DOHH2 (cell line): ENCODE results near the gene MRPL33.

Experiments used
- EZH2phosphoT487 ChIP-seq: fragments of 200-600 bp; sonication (generic); IDR thresholded peaks from 2 replicates; pipeline ENCODE4 v1.6.1; 2017; ENCODE audit warnings: borderline replicate concordance, mild to moderate bottlenecking, antibody characterized with exemption, low read length, moderate library complexity, mixed read lengths
- TF ChIP-seq, protein P1 (sequence below): fragments of 200-600 bp; sonication (generic); IDR thresholded peaks from one replicate; pipeline ENCODE4 v1.5.1; 2014; ENCODE audit warnings: antibody characterized with exemption, mild to moderate bottlenecking, low read depth, low read length; ENCODE audit not compliant: poor library complexity, severe bottlenecking

DNA sequence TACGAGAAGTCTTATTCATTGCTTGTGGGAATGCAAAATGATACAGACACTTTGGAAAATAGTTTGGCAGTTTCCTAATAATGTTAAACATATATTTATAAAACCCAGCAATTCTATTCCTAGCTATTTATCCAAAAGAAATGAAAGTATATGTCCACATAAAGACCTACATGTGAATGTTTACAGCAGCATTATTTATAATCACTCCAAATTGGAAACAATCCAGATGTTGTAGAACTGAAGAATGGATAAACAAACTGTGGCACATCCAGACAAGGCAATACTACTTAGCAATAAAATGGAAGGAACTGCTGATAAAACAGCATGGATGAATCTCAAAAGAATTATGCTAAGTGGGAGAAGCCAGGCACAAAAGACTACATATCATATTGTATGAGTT lies 19.3 kb downstream of the MRPL33 start:
- TF ChIP-seq, protein P1, sequence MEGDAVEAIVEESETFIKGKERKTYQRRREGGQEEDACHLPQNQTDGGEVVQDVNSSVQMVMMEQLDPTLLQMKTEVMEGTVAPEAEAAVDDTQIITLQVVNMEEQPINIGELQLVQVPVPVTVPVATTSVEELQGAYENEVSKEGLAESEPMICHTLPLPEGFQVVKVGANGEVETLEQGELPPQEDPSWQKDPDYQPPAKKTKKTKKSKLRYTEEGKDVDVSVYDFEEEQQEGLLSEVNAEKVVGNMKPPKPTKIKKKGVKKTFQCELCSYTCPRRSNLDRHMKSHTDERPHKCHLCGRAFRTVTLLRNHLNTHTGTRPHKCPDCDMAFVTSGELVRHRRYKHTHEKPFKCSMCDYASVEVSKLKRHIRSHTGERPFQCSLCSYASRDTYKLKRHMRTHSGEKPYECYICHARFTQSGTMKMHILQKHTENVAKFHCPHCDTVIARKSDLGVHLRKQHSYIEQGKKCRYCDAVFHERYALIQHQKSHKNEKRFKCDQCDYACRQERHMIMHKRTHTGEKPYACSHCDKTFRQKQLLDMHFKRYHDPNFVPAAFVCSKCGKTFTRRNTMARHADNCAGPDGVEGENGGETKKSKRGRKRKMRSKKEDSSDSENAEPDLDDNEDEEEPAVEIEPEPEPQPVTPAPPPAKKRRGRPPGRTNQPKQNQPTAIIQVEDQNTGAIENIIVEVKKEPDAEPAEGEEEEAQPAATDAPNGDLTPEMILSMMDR = no peak
- no peak for TF ChIP-seq EZH2phosphoT487
